Activated CD4-positive, alpha-beta T cell treated with anti-CD3 and anti-CD28 coated beads for 4 hours (primary cell): ENCODE data around the gene LRMDA.
"Not testable (repeated sequence)": the region's sequence is repeated elsewhere in the genome, so short reads cannot be mapped to it uniquely, and the experiment has no call there.

Source experiments
- DNase-seq, 2 donors: peaks; one replicate each; pipeline ENCODE4 v3.0.0-alpha.2; 2020

LRMDA gene

DNA sequence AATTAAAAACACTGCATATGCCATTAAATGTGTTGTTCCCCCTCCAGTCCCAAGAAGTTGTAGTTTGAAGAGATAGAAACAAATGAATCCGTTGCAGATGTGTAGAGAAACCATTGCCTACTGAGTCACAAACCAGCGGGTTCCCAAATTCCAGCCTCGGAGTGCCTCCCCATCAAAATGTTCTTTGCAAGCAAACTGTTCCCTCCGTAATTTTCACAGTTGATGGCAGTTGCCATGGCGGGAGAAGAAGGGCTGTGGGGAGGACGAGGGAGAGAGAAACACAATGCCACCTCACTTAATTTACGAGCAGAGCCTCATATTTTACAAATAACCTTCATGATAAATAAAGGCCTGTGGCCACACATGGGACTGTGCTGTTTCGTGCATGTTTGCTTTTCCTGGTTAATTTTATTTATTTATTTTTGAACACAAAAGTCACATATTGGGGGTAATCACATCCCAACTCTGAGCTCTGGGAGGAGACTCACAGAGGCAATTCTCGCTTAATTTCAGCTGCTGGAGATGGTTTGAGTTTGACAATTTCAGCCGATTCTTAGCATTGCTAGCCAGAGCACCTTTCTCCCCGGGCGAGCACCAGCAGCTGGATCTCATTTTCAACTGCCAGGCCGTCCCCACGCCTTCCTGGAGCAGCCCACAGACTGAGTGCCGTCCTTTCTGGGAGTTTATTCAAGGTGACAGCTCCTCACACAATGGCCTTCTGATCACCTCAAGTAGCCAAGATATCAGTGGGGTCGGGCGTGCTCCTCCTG, 1122.0 kb downstream of the LRMDA start:
- DNase-seq, result no peak

DNA sequence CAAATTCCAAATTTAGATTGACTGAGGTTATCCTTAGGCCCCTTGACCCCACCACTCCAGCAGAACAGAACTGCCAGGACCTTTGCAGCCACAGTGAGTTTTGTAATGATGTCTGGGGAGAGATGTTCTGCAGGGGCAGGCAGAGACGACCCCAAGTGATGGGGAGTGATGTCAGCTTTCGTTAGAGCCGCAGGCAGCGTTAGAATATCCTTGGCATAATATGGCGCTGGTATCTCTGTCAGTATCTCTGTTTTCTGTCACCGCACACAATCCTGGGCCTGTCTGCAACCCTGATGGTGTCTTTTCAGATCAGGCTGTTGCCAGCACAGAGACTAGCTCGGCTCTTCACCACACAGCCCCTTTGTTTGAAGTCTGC, 1122.6 kb downstream of the LRMDA start:
- no peak for DNase-seq

DNA sequence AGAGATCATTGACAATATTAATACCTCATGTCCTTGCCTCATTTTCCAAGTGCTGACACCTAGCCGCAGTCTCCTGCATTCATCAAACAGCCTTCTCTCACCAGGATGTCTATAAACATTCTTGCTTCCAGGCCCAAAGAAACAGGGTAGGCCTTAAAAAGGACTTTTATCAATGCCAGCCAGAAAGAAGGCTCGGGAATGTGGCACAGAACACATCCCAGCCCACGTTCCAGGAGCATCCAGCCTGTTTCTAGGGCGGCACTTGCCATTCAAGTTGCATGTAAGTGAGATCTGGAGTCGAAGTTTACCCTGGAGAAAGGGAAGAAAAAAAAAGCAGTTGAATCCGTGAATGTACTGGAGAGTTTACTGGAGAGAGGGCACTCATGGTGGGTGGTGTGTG, 1123.1 kb downstream of the LRMDA start:
- DNase-seq, result no peak

DNA sequence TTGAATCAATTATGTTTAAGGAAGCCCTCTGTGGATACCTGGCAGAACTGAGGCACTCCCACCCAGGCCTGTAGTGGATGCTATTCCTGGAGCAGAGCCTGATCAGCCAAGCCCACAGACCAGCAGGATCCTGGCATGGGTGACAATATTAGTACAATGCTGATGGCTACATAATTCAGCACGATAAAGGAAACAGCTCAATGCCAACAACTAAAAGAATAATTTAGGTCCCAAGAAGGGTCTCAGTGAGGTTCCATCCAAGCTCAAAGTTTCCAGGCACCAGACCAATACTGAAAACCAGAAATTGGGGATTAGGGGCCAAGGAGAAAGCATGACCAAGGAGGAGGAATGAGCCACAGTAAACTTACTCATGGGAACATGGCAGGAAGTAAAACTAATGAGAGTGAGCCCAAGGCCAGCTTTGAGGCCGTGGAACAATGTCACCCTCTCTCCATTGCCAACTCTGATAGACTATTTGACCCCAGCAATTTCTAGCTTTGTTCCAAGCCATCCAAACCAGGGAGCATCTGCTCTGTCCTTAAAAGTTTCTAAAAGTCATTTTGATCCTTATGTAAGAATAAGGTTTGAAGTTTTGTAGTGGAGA, 1123.7 kb downstream of the LRMDA start:
- no peak for DNase-seq

DNA sequence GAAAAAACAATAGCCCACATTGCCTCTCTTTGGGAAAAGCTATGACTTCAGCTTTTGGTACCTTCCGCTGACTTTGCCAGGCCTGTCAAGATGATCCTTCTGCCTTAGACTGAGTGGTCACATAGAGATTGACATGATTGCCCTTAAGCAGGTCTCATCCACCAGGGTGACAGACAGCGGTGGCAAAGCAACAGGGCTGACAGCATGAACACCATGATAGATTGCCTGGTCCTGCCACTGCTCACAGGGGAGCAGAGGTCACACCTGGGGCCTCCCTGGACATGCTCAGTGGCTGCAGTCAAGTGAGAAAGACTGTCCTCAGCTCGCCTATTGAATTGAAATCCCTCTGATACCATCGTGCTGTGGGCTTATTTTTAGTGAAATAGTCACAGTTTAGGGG, 1125.9 kb downstream of the LRMDA start:
- DNase-seq, result no peak

DNA sequence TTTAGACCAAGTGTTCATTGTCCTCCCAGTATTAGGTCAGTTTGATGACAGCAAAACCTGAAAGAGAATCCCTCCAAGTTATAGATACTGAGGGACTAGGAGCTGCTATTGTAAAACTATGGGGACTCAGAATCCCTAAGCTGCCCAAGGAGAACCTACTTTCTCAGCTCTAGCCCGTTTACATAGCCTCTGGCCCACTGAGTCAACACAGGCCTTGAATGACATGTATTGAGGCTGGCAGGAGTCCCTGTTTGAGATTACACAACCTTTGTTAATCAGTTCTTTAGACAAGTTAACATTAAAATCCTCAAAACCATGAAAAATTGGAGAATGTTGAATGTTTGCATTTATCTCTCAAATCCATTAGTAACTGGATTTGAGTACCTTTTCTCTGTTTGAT, 1127.2 kb downstream of the LRMDA start:
- no peak for DNase-seq

DNA sequence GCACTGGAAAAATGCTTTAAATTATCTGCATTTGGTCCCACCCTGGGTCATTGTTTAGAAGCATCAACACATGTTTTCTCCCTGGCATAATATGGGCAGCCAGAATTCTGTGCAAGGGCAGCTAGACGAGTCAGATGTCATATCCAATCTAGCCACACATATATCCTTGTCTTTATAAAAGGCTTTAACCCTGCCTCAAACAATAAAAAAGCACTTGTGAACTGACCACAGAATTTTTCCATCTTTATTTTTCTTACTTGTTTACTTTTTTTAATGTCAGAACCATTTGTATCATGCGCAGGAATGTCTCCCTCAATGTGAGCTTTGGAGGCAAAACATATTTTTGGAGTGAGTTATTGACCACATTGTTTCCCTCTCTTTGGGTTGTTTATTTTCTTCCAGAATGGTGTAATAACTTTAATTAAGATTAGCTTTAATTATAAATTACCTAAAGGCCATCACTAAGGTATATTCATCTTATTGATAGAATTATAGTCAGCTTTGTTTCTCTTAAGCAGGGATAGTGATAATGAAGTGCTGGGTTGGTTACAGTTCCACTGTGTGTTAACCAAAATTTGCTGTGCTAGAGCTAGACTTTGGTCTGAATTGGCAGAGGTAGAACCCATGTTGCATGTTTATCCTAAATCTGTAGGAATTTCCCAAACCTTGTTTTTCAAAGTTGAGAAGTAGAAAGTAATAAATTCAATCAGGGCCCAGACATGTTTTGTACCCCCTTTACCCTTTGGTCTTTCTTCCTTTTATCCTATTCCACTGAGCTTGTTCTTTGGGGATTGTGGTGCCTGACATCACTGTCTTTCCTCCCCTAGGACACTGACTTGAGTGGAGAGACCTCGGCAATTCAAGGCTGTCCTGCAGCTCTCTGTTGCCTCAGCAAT, 1127.8 kb downstream of the LRMDA start:
- no peak for DNase-seq

DNA sequence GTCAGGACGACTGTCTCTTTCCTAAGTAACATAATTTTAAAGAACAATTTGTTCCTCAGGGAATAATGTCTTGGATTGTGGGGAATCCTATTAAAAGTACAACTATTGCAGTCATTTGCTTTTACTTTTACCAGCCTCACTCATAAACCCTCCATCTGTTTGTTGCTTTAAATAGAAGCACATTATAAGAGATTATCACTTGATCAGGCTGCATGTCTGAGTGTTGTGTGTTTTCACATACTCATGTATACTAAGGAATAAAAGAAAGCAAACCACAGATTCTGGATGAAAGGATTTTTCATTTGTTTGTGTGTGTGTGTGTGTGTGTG, 1128.4 kb downstream of the LRMDA start:
- DNase-seq, result no peak

DNA sequence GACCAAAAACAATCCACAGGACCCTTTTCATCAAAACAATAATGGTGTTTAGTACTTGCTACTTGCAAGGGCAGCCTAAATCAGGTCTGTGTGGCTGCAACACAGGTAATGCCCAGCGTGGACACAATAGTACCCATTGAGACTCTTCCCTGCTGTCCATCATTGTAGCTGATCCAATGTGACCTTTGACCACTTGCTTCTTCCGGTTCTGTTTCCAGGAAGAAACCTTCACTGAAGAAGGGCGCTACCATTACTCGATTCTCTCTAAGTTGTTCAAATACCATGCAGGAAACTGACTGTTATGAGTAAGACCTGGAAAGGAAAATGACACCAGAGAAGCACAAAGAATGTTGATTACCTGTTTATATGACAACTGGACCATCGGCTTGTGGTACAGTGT, 1128.9 kb downstream of the LRMDA start:
- no peak for DNase-seq

DNA sequence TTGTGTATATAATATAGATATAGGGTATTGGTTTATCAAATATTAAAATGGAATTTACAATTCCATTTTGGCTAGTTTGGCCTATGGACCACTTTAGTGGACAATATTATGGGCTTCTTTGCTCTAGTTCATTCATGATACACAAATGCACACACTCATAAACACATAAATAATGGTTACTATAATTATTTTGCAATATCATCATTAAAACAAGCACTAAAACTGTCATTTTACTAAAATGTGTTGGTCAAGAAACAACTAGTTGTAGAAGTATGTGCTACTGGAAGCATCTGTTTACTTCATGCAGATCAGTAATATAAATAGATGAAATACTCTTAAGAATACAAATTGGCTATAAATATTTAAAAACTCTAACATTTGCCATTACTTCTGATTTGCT, 1131.9 kb downstream of the LRMDA start:
- DNase-seq, result no peak

DNA sequence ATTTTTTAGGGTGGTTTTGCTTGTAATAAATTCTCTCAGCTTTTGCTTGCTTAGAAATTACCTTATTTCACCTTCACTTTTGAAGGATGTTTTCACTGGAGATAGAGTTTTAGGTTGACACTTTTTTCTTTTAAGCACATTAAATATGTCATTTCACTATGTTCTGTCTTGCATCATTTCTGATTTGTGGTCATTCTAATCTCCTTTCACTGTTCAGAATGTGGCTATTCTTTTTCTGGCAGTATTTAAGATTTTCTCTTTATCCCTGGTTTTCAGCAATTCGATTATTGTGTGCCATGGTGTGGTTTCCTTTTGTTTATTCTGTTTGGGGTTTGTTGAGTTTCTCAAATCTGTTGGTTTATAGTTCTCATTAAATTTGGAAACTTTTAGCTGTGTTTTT, 1140.6 kb downstream of the LRMDA start:
- no peak for DNase-seq

DNA sequence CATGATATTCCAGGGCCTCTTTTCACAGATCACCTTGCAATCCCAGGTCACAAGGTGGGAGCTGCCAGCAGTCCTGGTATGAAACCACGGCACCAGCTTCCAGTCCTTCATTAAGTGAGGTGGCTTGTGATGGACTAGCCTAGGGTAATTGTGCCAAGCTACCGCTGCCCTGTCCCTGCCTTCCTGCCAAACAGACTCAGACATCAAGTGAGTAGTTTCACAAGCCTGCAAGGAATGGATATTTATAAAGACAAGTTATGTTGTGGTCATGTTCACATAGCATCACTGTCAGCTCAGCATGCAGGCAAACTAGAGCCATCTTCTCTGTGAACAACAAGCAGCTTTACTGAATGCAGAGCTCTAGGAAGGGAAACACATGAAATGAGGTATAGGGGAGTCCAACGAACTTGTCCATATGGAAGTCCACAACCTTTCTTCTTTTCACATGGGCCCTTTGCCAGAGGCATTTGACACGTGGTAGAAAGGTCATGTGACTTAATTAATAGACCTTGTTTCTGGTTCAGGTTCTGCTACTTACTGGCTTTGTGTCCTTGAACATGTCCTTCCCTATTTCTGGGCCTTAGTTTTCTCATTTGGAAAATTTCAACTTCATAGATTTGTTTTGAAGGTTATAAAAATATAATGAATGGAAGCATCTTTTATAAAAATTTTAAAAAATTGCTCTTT, 1145.0 kb downstream of the LRMDA start:
- no peak for DNase-seq

DNA sequence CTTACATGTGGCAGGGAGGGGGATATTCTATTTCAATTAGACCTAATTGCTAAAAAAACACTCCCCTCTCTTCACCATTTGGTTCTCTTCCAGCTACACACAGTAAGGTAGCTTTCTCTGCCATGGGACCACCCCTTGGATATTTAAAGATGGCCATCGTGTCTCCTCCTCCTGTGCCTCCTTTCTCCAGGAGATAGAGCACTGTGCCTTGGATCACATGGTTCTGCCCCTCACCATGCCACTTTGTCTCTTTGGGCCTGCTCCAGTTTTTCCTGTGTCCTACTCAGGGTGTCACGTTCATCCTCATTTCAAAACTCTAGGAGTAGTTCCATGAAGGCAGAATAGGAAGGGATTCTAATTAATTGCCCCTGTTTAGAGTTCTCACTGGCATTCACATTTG, 1146.0 kb downstream of the LRMDA start:
- DNase-seq, result no peak

DNA sequence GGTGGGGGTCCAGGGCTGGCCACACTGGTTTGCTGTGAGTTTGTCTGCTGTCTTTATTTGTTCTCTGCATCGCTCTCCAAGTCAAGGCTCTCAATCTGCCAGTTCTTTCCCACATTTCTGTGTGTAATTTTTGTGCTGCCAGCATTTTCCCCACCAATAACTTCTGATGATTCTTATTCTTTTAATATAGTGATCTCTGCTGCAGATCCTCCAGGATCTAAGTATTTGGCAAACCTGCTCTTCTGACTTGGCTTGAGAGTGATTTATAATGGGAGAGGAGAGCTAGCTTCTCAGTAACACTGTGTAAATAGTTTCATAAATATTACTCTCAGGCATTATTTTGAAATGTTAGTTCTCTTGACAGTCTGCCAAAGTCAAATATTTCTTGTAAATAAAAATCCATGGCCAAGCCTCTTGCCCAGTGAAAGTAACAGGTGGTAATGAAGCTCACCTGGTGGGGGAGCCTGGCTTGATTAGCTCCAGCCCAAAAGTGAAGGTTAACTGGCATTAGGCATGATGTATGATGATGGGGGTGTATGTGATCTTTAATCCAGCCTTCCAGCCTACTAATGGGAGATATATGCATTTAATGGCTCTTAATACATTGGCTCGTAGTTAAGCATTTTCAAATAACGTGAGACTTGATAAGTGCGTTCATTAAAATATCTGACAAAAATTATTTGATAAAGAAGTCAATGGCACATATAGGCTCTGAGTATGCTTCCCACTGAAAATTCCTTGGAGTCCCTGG, 1150.3 kb downstream of the LRMDA start:
- no peak for DNase-seq

DNA sequence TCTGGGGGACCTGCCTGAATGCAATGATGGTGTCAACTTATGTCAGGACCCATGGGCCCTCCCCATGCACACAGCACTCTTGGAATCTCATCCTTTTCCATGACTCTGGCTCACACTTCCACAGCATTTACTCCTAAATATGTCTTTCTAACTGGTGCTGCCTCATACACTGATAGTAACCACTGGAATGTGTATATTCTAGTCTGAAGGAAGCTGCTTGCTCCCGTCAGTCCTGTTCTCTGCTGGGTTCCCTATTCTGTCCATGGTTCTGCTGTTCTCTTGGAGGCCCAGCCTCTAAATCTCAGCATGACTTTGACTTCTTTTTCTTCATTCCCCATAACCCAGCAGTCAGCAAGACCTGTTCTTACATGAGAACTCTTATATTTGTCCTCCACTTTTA, 1151.1 kb downstream of the LRMDA start:
- no peak for DNase-seq

DNA sequence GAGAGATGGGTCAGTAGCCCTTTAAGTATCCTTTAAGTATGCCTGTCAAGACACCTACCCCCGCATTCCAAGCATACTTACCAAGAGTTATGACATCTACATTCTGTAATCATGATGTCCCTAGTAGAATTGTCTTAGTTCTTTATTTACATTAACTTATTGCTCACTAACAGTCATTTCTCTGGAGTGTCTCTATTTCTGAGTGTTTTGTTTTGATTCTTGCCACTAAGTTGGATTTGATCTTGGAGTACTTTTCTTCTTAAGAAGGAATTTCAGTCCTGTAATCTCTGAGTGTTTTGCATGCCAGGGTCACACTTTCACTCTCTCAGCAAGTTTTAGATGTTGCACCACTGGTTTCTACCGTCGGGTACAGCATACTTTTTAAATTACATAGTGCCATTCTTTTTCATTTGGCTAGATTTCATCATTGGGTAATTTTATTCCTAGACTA, 1152.3 kb downstream of the LRMDA start:
- no peak for DNase-seq

DNA sequence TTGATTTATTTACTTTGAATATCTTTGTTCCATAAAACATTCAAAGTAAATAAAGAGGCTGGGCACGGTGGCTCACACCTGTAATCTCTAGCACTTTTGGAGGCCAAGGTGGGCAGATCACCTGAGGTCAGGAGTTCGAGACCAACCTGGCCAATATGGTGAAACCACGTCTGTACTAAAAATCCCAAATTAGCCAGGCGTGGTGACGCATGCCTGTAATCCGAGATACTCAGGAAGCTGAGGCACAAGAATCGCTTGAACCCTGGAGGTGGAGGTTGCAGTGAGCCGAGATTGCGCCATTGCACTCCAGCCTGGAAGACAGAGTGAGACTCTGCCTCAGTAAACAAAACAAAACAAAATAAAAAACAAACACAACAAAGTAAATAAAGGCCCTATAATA, 1153.0 kb downstream of the LRMDA start:
- DNase-seq, result not testable (repeated sequence)
